ENCODE data around the gene ELAPOR2. TPM values are rescaled to one million over a fixed set of nuclear protein-coding genes. Genes with fewer than 3 reads are reported as not detected.

The ELAPOR2 gene
- total and polyA plus RNA-seq, 2 donors (not counting 1 experiment from before 2014, with no cell fraction given) = 7.0 to 8.3 TPM

DNA sequence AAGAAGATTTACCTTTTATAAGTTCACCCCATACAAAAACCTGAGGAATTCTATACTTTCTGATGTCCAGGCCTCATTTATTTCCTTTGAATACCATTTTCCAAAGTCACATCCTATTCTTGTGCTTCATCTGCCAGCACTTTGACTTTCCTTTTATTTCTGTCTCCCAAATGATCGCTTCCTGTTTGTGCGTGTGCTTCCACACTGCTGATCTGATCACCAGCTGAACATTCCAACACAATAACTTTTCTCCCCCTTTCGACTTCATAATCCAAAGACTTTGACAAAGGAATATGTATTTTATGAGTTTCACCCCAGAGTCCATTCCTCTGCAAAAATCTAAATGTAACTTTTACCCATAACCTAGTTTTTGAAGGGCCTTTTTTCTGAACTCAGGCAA is 3.1 kb downstream of the ELAPOR2 start:
- no peaks in the 10 kb centered on the region for H3K9me3 Mint-ChIP-seq (ENCODE audit: insufficient read depth)

DNA sequence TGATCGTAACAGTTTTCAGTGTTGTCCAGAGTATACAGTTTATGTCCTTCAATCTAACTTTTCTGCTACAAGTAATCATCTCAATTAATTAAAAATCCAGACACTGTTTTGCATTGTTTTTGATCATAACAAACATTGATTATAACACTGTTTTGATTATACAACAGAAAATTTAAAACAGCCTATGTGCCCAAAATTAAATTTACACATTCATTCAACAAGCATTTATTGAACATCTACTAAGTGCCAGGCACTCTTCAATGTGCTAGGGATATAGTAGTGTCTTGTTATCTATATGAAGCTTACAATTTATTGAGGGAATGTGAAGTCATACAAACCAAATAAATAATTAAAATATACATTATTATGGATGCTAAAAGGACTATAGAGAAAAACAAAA is 10.6 kb downstream of the ELAPOR2 start:
- Histone ChIP-seq H3K36me3 (replicated peaks in 1 of 2; ENCODE audit: control extremely low read depth in 1 of 2, control insufficient read depth in 1 of 2, extremely low read depth in 1 of 2, insufficient read depth in 2 of 2, low read length in 1 of 2) (no peaks in the 10 kb centered on the region), H3K4me3 (ENCODE audit: control extremely low read depth in 1 of 5, extremely low read depth in 1 of 5, insufficient read depth in 1 of 5, low read depth in 2 of 5, low read length in 4 of 5) (no peak overlapping the region), H2AFZ (ENCODE audit: insufficient read depth, low read depth, low read length, poor library complexity, severe bottlenecking) (no peak overlapping the region), H3K27me3 (replicated peaks in 1 of 4; ENCODE audit: control extremely low read depth in 1 of 4, control insufficient read depth in 3 of 4, insufficient read depth in 4 of 4, low read length in 3 of 4) (no peaks in the 10 kb centered on the region), H3K27ac (ENCODE audit: low read length in 2 of 2) (no peak overlapping the region), H3K79me2 (ENCODE audit: control insufficient read depth, insufficient read depth, low read length) (no peaks in the 10 kb centered on the region), H3K9me3 (ENCODE audit: control extremely low read depth in 1 of 3, control insufficient read depth in 2 of 3, insufficient read depth in 1 of 3, low read length in 2 of 3) (no peaks in the 10 kb centered on the region), H3K4me1 (ENCODE audit: control insufficient read depth in 2 of 2, insufficient read depth in 2 of 2, low read length in 2 of 2) (no peaks in the 10 kb centered on the region), H4K20me1 (ENCODE audit: control insufficient read depth, insufficient read depth, low read length, poor library complexity, severe bottlenecking) (no peaks in the 10 kb centered on the region), H3K9ac (ENCODE audit: low read length) (no peak overlapping the region), H3K4me2 (replicated peaks; ENCODE audit: low read depth, low read length, poor library complexity, severe bottlenecking) (no peak overlapping the region)
- DNase-seq = no peak
- POLR2A ChIA-PET = no interaction called here
- Mint-ChIP-seq H3K4me3 (no peak overlapping the region), H3K27me3 (no peaks in the 10 kb centered on the region), H3K27ac (no peak overlapping the region), H3K9me3 (ENCODE audit: insufficient read depth) (no peaks in the 10 kb centered on the region), H3K4me1 (no peaks in the 10 kb centered on the region)
- CTCF ChIA-PET = no interaction called here
- WGBS (ENCODE audit: insufficient coverage) = no CpG with 5 or more reads among the region's 1 CpG
- TF ChIP-seq, protein P1, sequence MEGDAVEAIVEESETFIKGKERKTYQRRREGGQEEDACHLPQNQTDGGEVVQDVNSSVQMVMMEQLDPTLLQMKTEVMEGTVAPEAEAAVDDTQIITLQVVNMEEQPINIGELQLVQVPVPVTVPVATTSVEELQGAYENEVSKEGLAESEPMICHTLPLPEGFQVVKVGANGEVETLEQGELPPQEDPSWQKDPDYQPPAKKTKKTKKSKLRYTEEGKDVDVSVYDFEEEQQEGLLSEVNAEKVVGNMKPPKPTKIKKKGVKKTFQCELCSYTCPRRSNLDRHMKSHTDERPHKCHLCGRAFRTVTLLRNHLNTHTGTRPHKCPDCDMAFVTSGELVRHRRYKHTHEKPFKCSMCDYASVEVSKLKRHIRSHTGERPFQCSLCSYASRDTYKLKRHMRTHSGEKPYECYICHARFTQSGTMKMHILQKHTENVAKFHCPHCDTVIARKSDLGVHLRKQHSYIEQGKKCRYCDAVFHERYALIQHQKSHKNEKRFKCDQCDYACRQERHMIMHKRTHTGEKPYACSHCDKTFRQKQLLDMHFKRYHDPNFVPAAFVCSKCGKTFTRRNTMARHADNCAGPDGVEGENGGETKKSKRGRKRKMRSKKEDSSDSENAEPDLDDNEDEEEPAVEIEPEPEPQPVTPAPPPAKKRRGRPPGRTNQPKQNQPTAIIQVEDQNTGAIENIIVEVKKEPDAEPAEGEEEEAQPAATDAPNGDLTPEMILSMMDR (IDR thresholded peaks at IDR 0.05) = no peak
- intact Hi-C loops (cut with micrococcal nuclease) = no loop called here
- ATAC-seq (ENCODE audit: low read depth) = no peak

More for the DNA sequence above, 3.1 kb downstream of the ELAPOR2 start:
- Mint-ChIP-seq H3K4me3 (no peak overlapping the region), H3K27ac (no peak overlapping the region), H3K27me3 (no peaks in the 10 kb centered on the region), H3K4me1 (peaks cover 15% of the 10 kb centered on the region)
- WGBS (ENCODE audit: insufficient coverage) = no CpG with 5 or more reads among the region's 3 CpGs
- no peaks in the 10 kb centered on the region for H3K36me3 ChIP-seq (replicated peaks in 1 of 2; ENCODE audit: control extremely low read depth in 1 of 2, control insufficient read depth in 1 of 2, extremely low read depth in 1 of 2, insufficient read depth in 2 of 2, low read length in 1 of 2)
- H3K4me2 ChIP-seq (replicated peaks; ENCODE audit: low read depth, low read length, poor library complexity, severe bottlenecking) = no peak overlapping the region
- H3K9me3 ChIP-seq (ENCODE audit: control extremely low read depth in 1 of 3, control insufficient read depth in 2 of 3, insufficient read depth in 1 of 3, low read length in 2 of 3) = no peaks in the 10 kb centered on the region
- ChIA-PET POLR2A (no interaction called here), CTCF (no interaction called here)
- ATAC-seq (ENCODE audit: low read depth) = no peak
- no peaks in the 10 kb centered on the region for H4K20me1 ChIP-seq (ENCODE audit: control insufficient read depth, insufficient read depth, low read length, poor library complexity, severe bottlenecking)
- intact Hi-C loops (cut with micrococcal nuclease) = loop anchor here (5.0 kb wide), 1 partner anchor 114 kb away; no protein-coding TSS in a partner anchor
- peaks cover 12 to 14% of the 10 kb centered on the region in 2 donors for H3K4me1 ChIP-seq (ENCODE audit: control insufficient read depth in 2 of 2, insufficient read depth in 2 of 2, low read length in 2 of 2)
- H2AFZ ChIP-seq (ENCODE audit: insufficient read depth, low read depth, low read length, poor library complexity, severe bottlenecking) = no peak overlapping the region
- H3K4me3 ChIP-seq (ENCODE audit: control extremely low read depth in 1 of 5, extremely low read depth in 1 of 5, insufficient read depth in 1 of 5, low read depth in 2 of 5, low read length in 4 of 5) = no peak overlapping the region
- peaks cover 0 to 3% (median 0%) of the 10 kb centered on the region in 4 experiments for H3K27me3 ChIP-seq (replicated peaks in 1 of 4; ENCODE audit: control extremely low read depth in 1 of 4, control insufficient read depth in 3 of 4, insufficient read depth in 4 of 4, low read length in 3 of 4)
- H3K27ac ChIP-seq (ENCODE audit: low read length in 2 of 2) = no peak overlapping the region
- H3K9ac ChIP-seq (ENCODE audit: low read length) = no peak overlapping the region
- H3K79me2 ChIP-seq (ENCODE audit: control insufficient read depth, insufficient read depth, low read length) = no peaks in the 10 kb centered on the region
- TF ChIP-seq, protein P1 (IDR thresholded peaks at IDR 0.05) = no peak
- no peak for TF ChIP-seq EZH2 (IDR thresholded peaks at IDR 0.05; ENCODE audit: borderline replicate concordance, insufficient read depth, low read depth, low read length, poor library complexity, severe bottlenecking)
- DNase-seq = no peak
